Tibial nerve (tissue), 4 donors: ENCODE measurements around the gene CCDC149.

Experiments used
- EP300 ChIP-seq, 2 donors: sonication (generic); formaldehyde crosslinking; IDR thresholded peaks; one replicate each; pipeline ENCODE4 v1.6.1; 2017; ENCODE audit warnings: antibody characterized with exemption in 2 of 2, mild to moderate bottlenecking in 1 of 2
- POLR2A ChIP-seq, 2 donors: fragments of 450-650 bp; IDR thresholded peaks; one replicate each; pipeline ENCODE4 v1.6.1; 2017; ENCODE audit warnings: antibody characterized with exemption in 2 of 2, mild to moderate bottlenecking in 2 of 2, moderate library complexity in 2 of 2
- TF ChIP-seq, protein P1 (sequence below), 5 experiments: fragments of 200-600 bp in 3 of 5; fragments of 450-650 bp in 2 of 5; sonication (generic) in 3 of 5; IDR thresholded peaks; one replicate each; pipeline ENCODE4 v1.5.1; 2016 to 2019; ENCODE audit warnings: antibody characterized with exemption in 5 of 5, mild to moderate bottlenecking in 3 of 5, moderate library complexity in 2 of 5

DNA sequence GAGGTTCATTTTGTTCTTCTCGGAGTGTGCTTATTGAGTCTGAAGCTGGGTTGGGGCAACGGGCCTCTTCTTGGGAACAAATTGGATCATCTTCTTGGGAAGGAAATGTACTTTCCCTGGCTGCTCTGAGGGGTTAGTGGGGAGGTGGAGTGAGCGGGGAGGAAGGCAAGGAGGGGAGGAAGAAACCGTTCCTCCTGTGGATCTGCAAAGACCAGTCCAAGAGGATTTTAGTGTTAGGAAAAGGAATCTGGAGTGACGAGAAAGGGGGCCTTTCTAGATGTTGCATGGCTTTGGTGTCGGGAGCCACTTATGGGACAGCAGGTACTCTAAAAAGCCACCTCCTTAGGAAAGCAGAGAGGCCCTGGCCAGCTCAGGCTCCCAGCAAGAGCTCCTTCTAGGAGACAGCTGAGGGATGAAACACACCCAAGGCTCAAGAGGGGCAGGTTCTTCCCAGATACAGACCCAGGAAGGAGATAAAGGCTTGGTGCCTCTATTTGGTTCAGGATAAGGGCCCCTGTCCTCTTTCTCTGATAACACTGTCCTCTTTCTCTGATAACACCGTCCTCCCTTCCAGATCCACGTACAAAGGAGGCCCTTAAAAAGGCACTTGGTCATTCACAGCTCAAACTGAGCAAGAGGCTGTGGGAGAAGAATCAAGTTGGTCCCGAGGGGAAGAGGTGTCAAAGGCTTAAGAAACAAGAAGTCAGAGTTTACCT, 117.0 kb downstream of the CCDC149 start:
- TF ChIP-seq, protein P1, sequence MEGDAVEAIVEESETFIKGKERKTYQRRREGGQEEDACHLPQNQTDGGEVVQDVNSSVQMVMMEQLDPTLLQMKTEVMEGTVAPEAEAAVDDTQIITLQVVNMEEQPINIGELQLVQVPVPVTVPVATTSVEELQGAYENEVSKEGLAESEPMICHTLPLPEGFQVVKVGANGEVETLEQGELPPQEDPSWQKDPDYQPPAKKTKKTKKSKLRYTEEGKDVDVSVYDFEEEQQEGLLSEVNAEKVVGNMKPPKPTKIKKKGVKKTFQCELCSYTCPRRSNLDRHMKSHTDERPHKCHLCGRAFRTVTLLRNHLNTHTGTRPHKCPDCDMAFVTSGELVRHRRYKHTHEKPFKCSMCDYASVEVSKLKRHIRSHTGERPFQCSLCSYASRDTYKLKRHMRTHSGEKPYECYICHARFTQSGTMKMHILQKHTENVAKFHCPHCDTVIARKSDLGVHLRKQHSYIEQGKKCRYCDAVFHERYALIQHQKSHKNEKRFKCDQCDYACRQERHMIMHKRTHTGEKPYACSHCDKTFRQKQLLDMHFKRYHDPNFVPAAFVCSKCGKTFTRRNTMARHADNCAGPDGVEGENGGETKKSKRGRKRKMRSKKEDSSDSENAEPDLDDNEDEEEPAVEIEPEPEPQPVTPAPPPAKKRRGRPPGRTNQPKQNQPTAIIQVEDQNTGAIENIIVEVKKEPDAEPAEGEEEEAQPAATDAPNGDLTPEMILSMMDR (IDR thresholded peaks at IDR 0.05) = no peak
- TF ChIP-seq EP300 (IDR thresholded peaks at IDR 0.05) (no peak), POLR2A (IDR thresholded peaks at IDR 0.05) (no peak)
